Breast epithelium (tissue), 4 donors: Measurements from ENCODE around the gene RECQL. TPM values are rescaled to one million over a fixed set of nuclear protein-coding genes. Genes with fewer than 3 reads are reported as not detected.
A peak's percentile ranks its signal among the peaks of the same experiment; 100 is the strongest.

Source experiments
- DNase-seq, 2 donors: peaks; one replicate each; pipeline ENCODE4 v3.0.0-alpha.2; 2019; ENCODE audit warnings: low spot score in 2 of 2
- H3K27ac ChIP-seq, 2 donors: fragments of 200-600 bp; sonication (generic) in 1 of 2; one replicate each; pipeline ENCODE4 v1.5.1; 2016 to 2019; ENCODE audit warnings: mild to moderate bottlenecking in 1 of 2
- H3K27me3 ChIP-seq, 2 donors: fragments of 200-600 bp; sonication (generic) in 1 of 2; one replicate each; pipeline versions ENCODE4 v1.5.1 to v1.6.0; 2017 to 2019; ENCODE audit warnings: control low read depth in 1 of 2, mild to moderate bottlenecking in 1 of 2
- H3K36me3 ChIP-seq: fragments of 200-600 bp; one replicate; pipeline ENCODE4 v1.5.1; 2019
- H3K4me1 ChIP-seq, 2 donors: fragments of 200-600 bp; sonication (generic); one replicate each; pipeline ENCODE4 v1.5.1; 2016 to 2019; ENCODE audit warnings: control low read depth in 1 of 2
- H3K4me3 ChIP-seq, 3 donors: fragments of 200-600 bp; sonication (generic); 1 replicate in 2 of 3; 2 replicates in 1 of 3; pipeline ENCODE4 v1.5.1; 2016 to 2019; ENCODE audit warnings: mild to moderate bottlenecking in 3 of 3, moderate library complexity in 2 of 3
- H3K9me3 ChIP-seq, 2 donors: fragments of 200-600 bp; sonication (generic) in 1 of 2; one replicate each; pipeline ENCODE4 v1.5.1; 2016 to 2019; ENCODE audit warnings: control low read depth in 1 of 2
- POLR2A ChIP-seq: fragments of 450-650 bp; IDR thresholded peaks from one replicate; pipeline ENCODE4 v1.6.1; 2016; ENCODE audit warnings: antibody characterized with exemption, mild to moderate bottlenecking, moderate library complexity
- POLR2AphosphoS5 ChIP-seq, 3 donors: sonication (generic); formaldehyde crosslinking; IDR thresholded peaks; one replicate each; pipeline ENCODE4 v1.6.1; 2017; ENCODE audit warnings: antibody characterized with exemption in 3 of 3
- intact Hi-C: fragments of 100-400 bp; cut with DNase I; formaldehyde crosslinking; loops from one replicate; pipeline ENCODE4 v1.15.1; 2023; ENCODE audit warnings: low total_unique reads
- total RNA-seq, 3 donors: library from RNA; depleted of rRNA; stranded (reverse); fragments of >200 nt; gene quantifications; one replicate each; pipeline ENCODE4 v1.1.0, GENCODE V29; 2016
- TF ChIP-seq, protein P1 (sequence below), 3 donors: fragments of 450-650 bp; IDR thresholded peaks; one replicate each; pipeline ENCODE4 v1.5.1; 2016 to 2017; ENCODE audit warnings: antibody characterized with exemption in 3 of 3, mild to moderate bottlenecking in 3 of 3, moderate library complexity in 3 of 3

The RECQL gene
- total RNA-seq, 3 donors from 2014 or later = 33.8 to 46.2 (median 37.0) TPM

DNA sequence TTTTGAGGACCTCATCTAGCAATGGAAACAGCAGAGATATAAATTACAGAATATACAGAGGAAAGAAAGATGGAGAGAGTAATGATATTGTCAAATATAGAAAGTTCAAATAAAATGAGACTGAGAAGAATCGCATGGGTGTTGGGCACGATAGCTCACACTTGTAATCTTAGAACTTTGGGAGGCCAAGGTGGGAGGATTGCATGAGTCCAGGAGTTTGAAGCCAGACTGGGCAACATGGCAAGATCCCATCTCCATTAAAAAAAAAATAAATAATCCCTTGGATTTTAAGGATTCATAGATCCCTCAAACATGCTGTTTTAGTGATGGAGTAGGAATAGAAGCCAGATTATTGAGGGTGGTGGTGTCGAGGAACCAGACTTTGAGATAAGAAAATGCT, 62.1 kb downstream of the RECQL start:
- Histone ChIP-seq H3K4me3 (no peak overlapping the region), H3K36me3 (no peaks in the 10 kb centered on the region), H3K9me3 (no peaks in the 10 kb centered on the region), H3K4me1 (peaks cover 0 to 4% of the 10 kb centered on the region in 2 donors), H3K27me3 (no peaks in the 10 kb centered on the region), H3K27ac (no peak overlapping the region)
- no peak for DNase-seq
- TF ChIP-seq POLR2AphosphoS5 (IDR thresholded peaks at IDR 0.05) = no peak
- TF ChIP-seq, protein P1, sequence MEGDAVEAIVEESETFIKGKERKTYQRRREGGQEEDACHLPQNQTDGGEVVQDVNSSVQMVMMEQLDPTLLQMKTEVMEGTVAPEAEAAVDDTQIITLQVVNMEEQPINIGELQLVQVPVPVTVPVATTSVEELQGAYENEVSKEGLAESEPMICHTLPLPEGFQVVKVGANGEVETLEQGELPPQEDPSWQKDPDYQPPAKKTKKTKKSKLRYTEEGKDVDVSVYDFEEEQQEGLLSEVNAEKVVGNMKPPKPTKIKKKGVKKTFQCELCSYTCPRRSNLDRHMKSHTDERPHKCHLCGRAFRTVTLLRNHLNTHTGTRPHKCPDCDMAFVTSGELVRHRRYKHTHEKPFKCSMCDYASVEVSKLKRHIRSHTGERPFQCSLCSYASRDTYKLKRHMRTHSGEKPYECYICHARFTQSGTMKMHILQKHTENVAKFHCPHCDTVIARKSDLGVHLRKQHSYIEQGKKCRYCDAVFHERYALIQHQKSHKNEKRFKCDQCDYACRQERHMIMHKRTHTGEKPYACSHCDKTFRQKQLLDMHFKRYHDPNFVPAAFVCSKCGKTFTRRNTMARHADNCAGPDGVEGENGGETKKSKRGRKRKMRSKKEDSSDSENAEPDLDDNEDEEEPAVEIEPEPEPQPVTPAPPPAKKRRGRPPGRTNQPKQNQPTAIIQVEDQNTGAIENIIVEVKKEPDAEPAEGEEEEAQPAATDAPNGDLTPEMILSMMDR (IDR thresholded peaks at IDR 0.05) = no peak
- intact Hi-C loops = no loop called here

DNA sequence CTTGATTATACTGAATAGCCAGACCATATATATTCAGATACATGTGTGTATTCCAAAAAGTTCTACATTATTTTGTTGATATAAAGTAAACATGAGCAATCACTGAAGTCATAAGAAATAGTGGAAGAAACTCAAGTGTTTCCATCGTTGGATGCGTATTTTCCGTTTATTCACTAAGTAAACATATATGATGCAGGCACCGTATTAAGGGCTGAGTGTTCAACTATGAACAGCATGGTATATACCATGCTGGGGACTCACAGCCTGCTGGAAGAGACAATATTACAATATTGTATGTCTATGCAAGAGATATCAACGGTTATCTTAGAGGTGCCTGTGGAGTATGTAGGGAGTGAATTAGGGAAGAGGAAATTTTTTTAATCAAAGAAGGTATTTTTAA, 62.8 kb downstream of the RECQL start:
- TF ChIP-seq POLR2AphosphoS5 (IDR thresholded peaks at IDR 0.05) (no peak), POLR2A (no peak)
- TF ChIP-seq, protein P1 (IDR thresholded peaks at IDR 0.05) = no peak
- H3K27ac ChIP-seq = no peak overlapping the region
- intact Hi-C loops = no loop called here
- DNase-seq = no peak
- H3K36me3 ChIP-seq = no peaks in the 10 kb centered on the region
- peak overlapping the region; percentile 73 to 78 (median 77) for H3K4me3 ChIP-seq
- no peaks in the 10 kb centered on the region for H3K9me3 ChIP-seq
- H3K27me3 ChIP-seq = no peaks in the 10 kb centered on the region
- peaks cover 0 to 4% of the 10 kb centered on the region in 2 donors for H3K4me1 ChIP-seq

DNA sequence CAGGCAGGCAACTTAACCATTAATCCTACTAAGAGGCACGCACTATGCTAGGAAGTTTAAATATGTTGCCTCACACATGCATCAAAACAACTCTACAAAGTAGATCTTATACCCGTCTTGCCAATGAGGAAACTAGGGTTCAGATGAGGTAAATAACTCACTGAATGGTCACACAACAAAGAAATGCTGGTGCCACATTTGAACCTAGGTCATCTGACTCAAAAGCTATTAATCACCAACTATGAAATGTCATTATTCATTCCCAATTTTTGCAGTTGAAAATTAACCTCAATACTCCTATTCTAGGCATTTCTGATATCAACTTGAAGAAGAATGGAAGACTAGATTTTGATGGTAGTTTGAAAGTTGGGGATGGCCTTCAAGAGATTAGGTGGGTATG, 66.7 kb downstream of the RECQL start:
- intact Hi-C loops = no loop called here
- no peak for TF ChIP-seq POLR2A
- TF ChIP-seq, protein P1 (IDR thresholded peaks at IDR 0.05) = no peak
- no peak for TF ChIP-seq POLR2AphosphoS5 (IDR thresholded peaks at IDR 0.05)

DNA sequence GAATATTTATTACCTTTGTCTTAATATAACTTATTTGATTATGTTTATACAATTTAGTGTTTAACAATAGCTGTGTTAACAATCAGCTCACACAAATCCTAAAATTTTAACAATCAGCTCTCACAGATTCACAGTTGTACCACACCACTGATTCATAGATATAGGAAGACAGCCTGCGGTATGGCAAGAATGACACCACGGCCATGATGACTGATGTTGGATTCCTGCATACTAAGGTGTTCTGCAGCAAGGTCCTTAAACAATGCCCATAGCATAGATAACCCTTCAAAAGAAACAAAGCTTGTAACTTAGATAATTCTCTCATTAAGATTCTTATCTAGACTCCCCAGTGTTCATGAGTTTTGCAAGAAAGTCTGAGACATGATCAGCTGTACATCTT, 67.9 kb downstream of the RECQL start:
- no peak for DNase-seq
- H3K27me3 ChIP-seq = peaks cover 0 to 7% of the 10 kb centered on the region in 2 donors
- no peak for TF ChIP-seq POLR2A
- no peak for TF ChIP-seq POLR2AphosphoS5 (IDR thresholded peaks at IDR 0.05)
- TF ChIP-seq, protein P1 (IDR thresholded peaks at IDR 0.05) = no peak
- H3K36me3 ChIP-seq = no peaks in the 10 kb centered on the region
- no peak overlapping the region for H3K4me3 ChIP-seq
- no peaks in the 10 kb centered on the region for H3K4me1 ChIP-seq
- intact Hi-C loops = no loop called here
- no peaks in the 10 kb centered on the region for H3K9me3 ChIP-seq
- H3K27ac ChIP-seq = no peak overlapping the region

More for the DNA sequence above, 66.7 kb downstream of the RECQL start:
- H3K36me3 ChIP-seq = no peaks in the 10 kb centered on the region
- no peaks in the 10 kb centered on the region for H3K9me3 ChIP-seq
- peaks cover 0 to 7% of the 10 kb centered on the region in 2 donors for H3K27me3 ChIP-seq
- H3K4me1 ChIP-seq = no peaks in the 10 kb centered on the region
- H3K27ac ChIP-seq = no peak overlapping the region
- no peak overlapping the region for H3K4me3 ChIP-seq
- DNase-seq = no peak

DNA sequence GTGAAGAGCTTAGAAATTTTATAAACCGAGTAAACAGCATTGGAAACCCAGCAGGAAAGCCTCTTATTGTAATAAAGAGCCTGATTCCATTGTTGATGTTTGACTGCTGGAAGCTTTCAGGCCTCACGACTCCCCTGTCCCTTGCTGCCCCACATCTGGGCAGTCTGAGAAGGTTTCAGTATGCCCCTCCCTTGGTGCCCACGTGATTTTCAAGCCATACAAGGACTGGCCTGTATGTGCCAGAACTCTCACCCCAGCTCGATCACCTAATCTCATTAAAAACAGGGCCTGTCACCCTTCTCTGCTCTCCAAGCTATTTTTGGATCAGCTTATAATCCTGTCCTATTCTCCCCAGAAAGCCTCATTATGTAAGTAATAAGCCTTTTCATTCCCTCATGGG, 71.4 kb downstream of the RECQL start:
- intact Hi-C loops = no loop called here
- no peak for DNase-seq
- H3K27ac ChIP-seq = no peak overlapping the region
- TF ChIP-seq POLR2AphosphoS5 (IDR thresholded peaks at IDR 0.05) (no peak), POLR2A (no peak)
- TF ChIP-seq, protein P1 (IDR thresholded peaks at IDR 0.05) = no peak
- H3K4me1 ChIP-seq = no peaks in the 10 kb centered on the region
- no peaks in the 10 kb centered on the region for H3K36me3 ChIP-seq
- no peak overlapping the region for H3K4me3 ChIP-seq
- H3K27me3 ChIP-seq = peaks cover 0 to 7% of the 10 kb centered on the region in 2 donors
- H3K9me3 ChIP-seq = no peaks in the 10 kb centered on the region
